NCI-H146 (cell line): ENCODE results near the gene PEAK3.
"Not testable (repeated sequence)": the region's sequence is repeated elsewhere in the genome, so short reads cannot be mapped to it uniquely, and the experiment has no call there.

Experiments
- DNase-seq: peaks from one replicate; lab custom pipeline; 2025; lab: John Stamatoyannopoulos, UW

Gene PEAK3

GRCh38 chr19:2288818-2289713, 7.1 kb upstream of the PEAK3 start:
- no peak for DNase-seq

- no peak for DNase-seq
These were observed 6.4 kb upstream of the PEAK3 start for GRCh38 chr19:2288338-2288817.

GRCh38 chr19:2287585-2288337, 5.8 kb upstream of the PEAK3 start:
- no peak for DNase-seq

- no peak for DNase-seq
These were observed 4.6 kb upstream of the PEAK3 start for GRCh38 chr19:2286402-2287140.

- no peak for DNase-seq
These were observed 2.0 kb upstream of the PEAK3 start for GRCh38 chr19:2283835-2284507.

GRCh38 chr19:2282862-2283237, 875 bp upstream of the PEAK3 start:
- no peak for DNase-seq

DNA sequence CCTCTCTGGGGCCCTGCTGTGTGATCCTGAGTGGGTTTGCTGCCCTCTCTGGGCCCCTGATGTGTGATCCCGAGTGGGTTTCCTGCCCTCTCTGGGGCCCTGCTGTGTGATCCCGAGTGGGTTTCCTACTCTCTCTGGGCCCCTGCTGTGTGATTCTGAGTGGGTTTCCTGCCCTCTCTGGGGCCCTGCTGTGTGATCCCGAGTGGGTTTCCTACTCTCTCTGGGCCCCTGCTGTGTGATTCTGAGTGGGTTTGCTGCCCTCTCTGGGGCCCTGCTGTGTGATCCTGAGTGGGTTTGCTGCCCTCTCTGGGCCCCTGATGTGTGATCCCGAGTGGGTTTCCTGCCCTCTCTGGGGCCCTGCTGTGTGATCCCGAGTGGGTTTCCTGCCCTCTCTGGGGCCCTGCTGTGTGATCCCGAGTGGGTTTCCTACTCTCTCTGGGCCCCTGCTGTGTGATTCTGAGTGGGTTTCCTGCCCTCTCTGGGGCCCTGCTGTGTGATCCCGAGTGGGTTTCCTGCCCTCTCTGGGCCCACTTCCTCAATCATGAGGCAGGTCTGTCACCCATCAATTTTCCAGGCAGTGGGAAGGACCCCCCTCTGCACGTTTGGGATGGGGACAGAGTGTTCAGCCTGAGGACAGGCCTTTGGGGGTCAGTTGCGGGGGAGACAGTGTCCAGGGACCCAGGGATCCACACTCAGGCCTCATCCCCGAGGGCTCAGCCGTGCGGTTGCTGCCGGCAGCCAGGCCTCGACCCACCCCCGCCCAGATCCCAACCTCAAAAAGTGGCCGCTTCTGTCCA, 512 bp downstream of the PEAK3 start:
- DNase-seq, result not testable (repeated sequence)

GRCh38 chr19:2280633-2281264, 1.2 kb downstream of the PEAK3 start:
- DNase-seq, result no peak

DNA sequence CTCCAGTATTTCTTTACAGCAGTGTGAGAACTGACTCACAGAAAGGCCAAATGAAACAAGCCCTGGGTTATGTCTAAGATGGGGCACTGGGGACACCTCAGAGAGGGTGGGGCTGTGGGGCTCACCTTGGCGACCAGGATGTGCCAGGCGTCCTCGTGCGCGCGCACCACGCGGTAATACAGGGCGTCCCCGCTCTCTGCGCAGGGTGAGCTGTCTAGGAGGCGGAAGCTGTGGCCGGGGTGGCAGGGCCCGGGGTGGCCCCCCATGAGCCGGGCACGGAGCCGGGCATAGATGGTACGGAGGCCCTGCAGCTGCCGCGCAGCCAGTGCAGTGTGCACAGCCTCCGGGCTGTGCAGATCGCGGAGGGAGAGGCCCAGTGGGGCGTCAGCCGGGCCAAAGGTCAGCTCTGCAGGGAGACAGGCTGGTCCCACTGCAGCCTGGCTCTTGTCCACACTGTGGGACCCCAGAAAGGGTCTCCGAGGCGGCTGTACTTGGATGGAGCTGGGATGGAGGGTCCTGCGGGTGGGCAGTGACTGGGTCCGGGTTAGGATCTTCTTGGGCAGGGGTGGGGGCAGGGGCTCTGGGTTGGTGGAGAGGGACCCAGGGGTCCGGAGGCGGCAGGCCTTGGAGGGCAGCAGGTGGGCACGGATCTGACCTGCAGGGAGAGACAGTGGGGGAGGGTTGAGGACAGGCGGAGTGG, 3.4 kb downstream of the PEAK3 start:
- DNase-seq, result no peak

- DNase-seq, result no peak
These were observed 4.8 kb downstream of the PEAK3 start for GRCh38 chr19:2277138-2277537.

GRCh38 chr19:2276429-2276986, 5.5 kb downstream of the PEAK3 start:
- no peak for DNase-seq

GRCh38 chr19:2275588-2276428, 6.2 kb downstream of the PEAK3 start:
- no peak for DNase-seq

GRCh38 chr19:2274931-2275535, 6.9 kb downstream of the PEAK3 start:
- DNase-seq, result peak; percentile 27

GRCh38 chr19:2274185-2274711, 7.7 kb downstream of the PEAK3 start:
- no peak for DNase-seq

DNA sequence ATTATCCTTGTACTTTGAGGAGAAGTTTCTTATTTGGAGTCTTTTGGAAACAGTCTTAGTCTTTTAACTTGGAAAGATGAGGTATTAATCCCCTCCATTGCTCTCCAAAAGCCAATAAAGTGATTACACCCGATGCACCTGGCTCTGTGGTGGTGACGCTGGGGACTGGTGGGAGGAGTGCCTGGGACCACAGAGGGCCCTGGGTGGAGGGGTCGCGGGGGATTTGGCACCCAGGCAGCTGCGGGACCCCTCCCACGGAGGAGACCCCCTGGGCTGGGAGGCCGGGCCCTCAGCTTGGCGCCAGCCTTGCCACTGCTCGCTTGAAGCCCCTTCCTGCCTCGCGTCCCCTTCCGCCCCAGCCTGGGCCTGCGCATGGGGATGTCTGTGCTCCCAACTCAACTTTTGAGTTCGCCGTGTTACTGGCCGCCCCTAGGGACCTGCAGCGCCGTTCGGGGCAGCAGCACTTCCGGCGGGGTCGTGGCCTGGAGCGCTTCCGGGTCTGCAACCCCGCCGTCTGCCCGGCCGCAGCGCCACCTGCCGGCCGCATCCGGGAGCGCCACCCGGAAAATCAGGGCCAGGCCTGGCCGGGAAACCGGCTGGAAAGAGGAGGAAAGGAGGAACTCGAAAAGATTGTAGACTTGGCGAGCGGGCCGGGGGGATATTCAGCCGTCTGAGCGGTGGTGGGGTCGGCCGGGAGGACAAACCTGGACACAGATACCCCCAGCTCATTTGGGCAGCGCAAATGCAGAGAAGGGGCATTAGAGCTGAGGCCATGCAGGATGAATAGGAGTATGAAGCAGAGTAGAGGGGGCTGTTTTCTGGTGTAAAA, 8.4 kb downstream of the PEAK3 start:
- DNase-seq, result peak; percentile 20

DNA sequence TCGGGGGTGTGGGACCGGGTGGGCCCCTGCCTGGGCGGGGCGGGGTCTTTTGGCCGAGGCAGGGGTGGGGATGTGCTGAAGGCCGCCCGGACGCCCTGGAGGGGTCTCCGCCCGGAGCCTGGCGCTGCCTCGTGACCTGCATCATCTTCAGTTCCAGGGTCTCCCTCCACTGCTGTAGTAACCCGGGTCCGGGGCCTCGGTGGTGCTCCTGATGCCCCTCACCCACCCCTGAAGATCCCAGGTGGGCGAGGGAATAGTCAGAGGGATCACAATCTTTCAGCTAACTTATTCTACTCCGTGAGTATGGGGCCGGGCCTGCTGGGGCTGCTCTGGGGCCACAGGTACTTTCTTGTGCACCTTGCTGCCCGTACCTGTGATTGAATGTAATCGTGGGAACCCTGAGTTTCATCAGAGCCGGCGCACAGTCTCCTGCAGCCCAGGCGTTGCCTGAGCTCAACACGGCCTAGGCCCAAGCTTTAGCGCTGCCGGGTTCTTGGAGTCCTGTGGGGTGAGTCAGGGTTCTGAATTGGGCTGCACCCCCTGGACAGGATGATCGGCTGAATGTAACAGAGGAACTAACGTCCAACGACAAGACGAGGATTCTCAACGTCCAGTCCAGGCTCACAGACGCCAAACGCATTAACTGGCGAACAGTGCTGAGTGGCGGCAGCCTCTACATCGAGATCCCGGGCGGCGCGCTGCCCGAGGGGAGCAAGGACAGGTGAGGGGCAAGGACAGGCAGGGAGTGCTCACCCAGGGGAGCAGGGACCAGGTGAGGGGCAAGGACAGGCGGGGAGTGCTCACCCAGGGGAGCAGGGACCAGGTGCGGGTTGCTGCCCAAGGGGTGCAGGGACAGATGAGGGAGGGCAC, 10.5 kb downstream of the PEAK3 start:
- DNase-seq, result no peak
